HG03108 (cell line): ENCODE data around the gene PACSIN1.

Source experiments
- ATAC-seq: cut with Tn5 transposase; IDR thresholded peaks from one replicate; pipeline ENCODE4 v1.9.1; 2021; ENCODE audit warnings: moderate library complexity; ENCODE audit not compliant: unreplicated experiment

The PACSIN1 gene, protein sequence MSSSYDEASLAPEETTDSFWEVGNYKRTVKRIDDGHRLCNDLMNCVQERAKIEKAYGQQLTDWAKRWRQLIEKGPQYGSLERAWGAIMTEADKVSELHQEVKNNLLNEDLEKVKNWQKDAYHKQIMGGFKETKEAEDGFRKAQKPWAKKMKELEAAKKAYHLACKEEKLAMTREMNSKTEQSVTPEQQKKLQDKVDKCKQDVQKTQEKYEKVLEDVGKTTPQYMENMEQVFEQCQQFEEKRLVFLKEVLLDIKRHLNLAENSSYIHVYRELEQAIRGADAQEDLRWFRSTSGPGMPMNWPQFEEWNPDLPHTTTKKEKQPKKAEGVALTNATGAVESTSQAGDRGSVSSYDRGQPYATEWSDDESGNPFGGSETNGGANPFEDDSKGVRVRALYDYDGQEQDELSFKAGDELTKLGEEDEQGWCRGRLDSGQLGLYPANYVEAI

DNA sequence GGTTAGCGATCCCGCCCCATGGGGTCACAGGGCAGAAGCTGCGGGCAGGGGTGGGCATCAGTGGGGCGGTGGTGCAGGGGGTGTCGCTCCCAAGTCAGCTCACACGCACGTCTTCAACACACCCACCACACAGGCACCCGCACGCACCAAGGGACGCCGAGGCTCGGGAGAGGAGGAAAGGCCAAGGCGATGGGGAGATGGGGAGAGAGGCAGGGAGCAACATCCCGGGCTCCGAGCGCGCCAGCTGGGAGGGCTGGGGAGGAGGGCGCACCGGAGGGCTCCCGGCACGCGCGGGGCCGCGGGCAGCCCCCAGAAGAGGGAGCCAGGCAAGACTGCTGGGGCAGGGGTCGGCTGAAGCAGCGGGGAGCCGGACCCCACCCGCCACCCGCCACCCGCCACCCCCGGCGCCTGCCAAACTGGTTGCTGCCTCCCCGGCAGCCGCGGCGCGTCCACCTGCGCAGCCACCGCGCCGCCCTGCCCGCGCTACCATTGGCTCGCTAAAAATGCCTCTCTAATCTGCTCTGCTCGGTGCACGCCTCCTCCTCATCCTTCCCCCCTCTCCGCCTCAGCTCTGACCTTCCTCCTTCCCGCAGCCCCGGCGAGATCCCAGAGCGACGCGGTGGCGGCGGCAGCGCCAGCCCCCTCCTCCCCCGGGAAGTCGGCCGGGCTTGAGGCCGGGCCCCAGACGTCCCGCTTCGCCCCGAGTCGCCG, at the start of gene PACSIN1:
Gene PACSIN1, plus strand, starts transcription at position 546 of the 711 bp plus-strand sequence. CDS start 60,230 bp downstream, outside the sequence.
- no peak for ATAC-seq

DNA sequence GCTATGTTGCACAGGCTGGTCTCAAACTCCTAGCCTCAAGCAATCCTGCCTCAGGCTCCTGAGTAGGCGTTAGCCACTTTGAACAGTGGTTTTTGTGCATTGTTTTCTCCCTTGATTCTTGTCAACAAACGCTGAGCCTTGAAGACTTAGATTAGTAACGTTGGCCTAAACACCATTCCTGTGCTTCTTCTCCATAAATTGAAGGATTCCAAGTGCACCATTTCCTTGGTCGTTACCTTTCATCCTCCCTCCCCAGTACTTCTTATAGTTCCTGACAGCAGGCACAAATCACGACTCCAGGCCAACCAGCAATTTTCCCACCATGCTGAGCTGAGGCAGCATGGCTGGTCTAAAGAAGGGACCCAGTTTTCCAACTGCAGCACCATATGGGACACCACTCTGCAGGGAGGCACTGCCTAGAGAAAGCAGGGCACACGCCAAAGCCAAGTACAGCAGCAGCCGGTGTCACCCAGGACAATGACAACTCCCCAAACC, 49.0 kb upstream of the PACSIN1 start:
- no peak for ATAC-seq

DNA sequence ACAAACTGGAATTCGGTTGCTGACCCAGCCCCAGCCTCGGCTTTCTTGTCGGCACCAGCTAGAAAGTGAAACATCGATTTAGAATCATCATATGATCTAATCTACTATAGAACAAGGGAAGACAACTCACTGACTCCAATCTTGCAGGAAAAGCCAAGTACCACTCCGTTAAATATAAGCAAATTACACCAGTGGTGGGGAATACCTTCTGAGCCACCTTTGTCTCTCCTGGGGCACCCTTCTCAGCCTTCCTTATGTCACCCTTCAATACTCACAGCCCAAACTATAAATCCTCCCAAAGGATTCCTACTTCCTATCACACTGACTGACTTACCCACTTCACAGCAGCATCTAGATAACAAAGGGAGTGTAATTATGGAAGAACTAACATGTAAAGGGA, 47.5 kb upstream of the PACSIN1 start:
- no peak for ATAC-seq

DNA sequence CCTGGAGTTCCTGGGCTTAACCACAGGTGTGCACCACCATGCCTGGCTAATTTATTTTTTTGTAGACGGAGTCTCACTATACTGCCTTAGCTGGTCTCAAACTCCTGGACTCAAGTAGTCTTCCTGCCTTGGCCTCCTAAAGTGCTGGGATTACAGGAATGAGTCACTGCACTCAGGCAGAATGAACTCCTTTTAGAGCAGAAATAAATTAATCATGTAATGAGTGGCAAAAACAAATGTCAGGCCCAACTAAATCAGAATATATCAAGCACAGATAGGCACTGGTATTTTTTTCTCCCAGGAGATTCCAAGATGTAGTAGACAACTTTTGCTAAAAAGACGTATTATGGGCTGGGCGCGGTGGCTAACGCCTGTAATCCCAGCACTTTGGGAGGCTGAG, 42.6 kb upstream of the PACSIN1 start:
- ATAC-seq, result no peak

DNA sequence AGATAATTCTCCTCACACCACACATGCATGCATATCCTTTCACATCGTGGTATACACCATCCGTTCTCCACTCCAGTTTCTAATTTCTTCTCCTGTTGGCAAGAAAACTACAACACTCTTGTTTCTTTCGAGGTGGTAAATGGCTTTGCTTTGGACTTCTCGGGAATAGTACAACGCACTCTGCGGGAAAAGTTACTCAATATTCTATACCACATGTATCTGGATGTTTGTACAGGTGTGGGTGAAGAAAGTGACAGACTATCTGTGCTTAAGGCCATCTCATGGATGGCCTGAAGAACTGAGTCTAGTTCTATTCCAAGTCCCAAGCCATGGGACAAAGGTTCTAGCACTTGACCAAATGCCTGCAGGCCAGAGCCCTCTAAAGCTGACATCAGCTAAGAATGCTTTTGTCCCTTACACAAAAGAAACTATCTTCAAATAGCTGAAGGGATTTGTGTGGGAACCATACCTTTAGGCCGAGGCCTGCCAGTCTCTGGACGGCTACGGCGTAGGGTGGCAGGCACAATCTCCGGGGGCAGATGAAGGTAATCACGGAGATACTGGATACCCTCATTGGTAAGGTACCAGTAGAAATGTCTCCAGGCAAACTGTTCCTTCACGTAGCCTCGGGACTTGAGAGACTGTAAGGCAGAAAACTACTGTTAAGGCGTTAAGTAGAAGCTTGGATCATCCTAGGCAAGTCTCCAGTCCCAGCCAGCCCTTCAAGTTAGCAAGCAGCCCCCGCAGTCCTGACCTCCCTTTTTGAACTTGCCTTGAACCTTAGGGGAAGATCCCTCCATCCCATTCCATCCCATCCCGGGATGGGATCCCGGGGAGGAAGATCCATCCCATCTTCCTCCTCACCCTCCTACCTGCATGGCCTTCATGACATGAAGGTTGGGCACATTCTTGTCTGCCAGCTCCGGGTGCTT, 41.4 kb upstream of the PACSIN1 start:
- ATAC-seq, result no peak

DNA sequence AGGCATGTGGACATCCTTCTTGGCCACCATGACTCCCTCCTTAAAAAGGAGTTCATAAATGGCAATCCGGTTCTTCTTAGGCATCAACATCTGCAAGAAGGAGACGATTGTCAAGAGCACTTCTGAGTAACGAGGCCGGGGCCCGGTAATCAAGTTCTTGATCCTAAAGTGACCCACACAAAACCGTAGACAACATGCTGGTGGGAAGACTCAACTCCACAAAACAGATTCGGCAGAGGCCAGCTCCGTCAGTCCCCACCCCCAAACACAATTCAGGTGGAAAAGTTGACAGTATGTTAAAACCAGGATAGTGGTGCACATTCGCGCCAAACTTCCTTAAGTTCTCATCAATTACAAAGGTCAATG, 40.8 kb upstream of the PACSIN1 start:
- no peak for ATAC-seq

DNA sequence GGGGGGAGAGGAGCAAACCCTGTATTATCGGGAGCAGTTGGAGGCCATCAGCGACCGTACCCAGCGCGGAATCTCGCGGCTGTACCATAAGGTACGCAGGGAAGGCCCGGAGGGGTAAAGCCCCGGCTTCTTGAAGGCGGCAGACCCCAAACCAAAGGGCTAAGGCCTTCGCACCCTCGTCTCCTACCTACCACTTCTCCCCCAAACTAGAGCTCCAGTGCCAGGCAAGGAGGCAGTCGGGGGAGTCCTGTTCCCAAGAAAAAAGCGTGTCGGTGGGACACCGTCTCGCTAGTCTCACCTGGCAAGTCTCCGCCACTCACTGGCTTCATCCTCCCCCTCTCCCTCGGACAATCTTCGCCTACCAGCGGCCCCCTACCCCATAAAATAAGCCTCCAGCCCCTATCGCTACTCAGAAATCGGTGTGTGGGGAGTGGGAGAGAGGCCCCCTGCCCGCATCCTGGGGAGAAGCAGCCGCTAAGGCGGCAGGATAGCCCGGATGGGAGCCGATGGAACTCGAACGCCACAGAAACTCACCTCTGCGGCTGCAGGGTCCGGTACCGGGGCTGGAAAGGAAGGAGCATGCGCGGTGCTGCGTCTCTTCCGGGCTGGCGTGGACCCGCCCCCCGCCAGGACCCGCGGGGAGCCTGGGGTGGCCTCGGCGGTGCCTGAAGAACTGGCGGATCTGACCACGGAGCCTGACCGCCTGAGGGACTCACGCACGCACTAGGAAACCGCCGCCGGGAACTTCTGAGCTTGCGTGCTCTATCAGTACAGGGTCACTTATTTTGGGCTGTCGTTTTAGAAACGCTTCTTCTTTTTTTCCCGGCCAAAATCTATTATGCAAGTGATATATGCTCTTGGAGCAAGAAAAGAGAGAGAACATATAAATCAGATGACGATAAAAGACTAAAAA, 40.1 kb upstream of the PACSIN1 start, which contains the start of gene RPS10:
Gene RPS10, minus strand, starts transcription at position 572 of the 913 bp plus-strand sequence. CDS start 848 bp downstream, outside the sequence.
- ATAC-seq, result peak; percentile 75

DNA sequence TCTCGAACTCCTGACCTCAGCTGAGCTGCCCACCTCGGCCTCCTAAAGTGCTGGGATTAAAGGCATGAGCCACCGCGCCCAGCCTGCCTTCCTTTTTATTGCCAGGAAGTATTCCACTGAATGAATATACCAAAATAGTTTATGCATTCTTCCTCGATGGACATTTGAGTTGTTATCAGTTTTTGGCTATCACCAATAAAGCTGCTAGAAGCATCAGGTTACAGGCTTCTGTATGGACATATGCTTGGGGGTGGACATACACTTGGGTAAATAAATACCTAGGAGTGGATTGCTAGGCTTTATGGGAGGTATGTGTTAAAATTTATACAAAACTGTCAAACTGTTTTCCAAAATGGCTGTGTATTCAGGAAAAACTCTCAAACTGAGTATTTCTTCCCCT, 30.0 kb upstream of the PACSIN1 start:
- ATAC-seq, result no peak

DNA sequence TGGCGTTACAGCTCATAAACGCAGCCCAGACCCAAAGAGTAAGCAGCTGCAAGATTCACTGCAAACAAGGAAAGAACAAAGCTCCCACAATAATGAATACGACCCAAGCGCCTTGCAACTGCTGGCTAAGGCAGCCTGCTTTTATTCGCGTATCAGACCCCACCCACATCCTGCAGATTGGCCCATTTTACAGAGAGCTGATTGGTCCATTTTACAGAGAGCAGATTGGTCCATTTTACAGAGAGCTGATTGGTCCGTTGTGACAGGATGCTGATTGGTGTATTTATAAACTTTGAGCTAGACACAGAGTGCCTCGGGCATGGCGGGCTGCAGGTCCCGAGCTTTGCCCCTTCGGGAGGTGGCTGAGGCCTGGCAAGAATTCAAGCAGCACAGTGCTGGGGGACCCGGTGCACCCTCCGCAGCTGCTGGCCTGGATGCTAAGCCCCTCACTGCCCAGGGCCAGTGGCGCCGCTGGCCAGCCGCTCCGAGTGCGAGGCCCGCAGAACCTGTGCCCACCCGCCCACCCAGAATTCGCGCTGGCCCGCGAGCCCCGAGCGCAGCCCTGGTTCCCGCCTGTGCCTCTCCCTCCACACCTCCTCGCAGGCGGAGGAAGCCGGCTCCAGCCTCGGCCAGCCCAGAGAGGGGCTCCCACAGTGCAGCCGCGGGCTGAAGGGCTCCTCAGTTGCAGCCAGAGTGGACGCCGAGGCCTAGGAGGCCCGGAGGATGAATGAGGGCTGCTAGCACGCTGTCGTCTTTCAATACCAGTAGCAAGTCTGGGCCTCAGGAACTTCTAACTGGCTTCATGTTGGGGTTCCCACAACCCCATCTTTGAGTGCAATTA, 28.9 kb upstream of the PACSIN1 start:
- ATAC-seq, result no peak

DNA sequence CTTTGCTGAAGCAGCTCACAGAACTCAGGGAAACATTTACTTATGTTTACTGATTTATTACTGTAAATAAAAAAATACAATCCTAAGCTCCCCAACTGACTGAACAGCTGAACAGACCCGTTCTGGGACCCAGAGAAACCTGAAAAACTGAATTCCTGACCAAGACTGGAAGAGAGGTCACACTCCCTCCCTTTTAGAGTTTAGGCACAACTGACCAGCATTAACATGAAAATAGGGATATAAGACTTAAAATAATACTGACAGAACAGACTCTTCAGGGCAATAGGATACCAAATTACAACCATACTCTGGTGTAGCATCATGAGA, 28.3 kb upstream of the PACSIN1 start:
- no peak for ATAC-seq

DNA sequence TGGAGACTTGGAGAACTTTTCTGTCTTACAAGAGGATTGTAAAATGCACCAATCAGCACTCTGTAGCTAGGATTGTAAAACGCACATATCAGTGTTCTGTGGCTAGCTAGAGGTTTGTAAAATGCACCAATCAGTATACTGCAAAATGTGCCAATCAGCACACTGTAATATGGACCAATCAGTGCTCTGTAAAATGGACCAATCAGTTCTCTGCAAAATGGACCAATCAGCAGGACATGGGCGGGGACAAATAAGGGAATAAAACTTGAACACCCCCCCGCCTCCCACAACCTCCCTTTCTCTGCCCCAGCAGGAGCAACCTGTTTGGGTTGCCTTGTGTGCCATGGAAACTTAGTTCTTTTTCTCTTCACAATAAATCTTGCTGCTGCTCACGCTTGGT, 27.2 kb upstream of the PACSIN1 start:
- ATAC-seq, result no peak

DNA sequence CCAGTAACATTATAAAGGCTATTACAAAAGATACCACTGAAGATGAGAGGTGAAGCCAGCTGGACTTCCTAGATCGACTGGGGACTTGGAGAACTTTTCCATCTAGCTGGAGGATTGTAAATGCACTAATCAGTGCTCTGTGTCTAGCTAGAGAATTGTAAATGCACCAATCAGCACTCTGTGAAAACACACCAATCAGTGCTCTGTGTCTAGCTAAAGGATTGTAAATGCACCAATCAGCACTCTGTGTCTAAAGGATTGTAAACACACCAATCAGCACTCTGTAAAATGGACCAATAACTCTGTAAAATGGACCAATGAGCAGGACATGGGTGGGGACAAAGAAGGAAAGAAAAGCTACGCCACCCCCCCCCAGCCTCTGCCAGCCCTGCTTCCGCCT, 26.4 kb upstream of the PACSIN1 start:
- ATAC-seq, result no peak

DNA sequence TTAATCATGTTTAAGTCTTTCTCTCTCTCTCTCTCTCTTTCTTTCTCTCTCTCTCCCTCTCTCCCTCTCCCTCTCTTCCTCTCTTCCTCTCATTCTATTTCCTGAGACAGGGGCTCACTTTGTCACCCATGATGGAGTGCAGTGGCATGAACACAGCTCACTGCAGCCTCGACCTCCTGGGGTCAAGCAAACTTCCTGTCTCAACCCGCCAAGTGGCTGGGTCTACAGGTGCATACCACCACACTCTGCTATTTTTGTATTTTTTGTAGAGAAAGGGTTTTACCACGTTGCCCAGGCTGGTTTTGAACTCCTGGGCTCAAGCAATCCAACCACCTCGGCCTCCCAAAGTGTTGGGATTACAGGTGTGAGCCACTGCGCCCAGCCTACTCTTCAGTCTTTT, 24.4 kb upstream of the PACSIN1 start:
- ATAC-seq, result no peak

DNA sequence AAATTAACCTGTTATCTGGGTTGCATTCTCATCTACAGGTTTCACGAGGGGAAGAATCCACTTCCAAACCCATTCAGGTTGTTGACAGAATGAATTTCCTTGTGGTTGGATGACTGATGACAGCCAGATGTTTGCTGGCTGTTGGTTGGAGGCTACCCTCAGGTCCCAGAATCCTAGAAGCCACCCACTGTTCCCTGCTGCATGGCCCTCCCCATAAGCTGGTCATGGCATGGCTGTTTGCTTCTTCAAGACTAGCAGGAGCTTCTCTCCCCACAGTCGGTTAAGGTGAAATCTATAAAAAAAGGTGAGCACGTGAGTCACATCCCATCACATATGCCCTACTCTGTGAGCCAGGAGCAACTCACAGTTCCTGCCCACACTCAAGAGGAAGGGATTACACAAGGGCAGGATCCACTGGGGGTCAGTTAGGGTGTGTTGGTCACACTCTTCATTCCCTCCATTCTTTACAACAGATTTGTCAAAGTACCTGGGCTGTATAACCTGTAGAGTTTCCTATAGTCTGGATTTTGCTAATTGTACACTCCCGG, 20.5 kb upstream of the PACSIN1 start:
- no peak for ATAC-seq

DNA sequence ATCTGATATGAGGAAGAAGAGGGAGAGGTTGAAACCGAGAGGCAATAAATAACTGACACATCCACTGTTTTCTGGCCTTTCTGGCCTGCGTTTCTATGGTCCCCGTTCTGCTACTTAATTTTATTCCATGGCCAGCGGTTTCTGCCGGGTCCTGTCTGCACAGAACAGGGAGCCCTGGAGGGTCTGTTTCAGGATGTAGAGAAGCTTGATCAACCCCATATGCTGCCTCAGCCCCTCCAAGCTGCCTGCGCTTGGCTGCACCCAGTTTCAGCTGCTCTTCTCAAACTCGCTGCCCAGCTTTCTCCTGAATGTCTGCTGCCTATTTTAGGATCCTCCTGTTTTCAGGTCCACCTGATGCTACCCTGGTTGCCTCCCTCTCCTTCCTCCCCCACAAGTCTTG, 18.5 kb upstream of the PACSIN1 start:
- ATAC-seq, result no peak

DNA sequence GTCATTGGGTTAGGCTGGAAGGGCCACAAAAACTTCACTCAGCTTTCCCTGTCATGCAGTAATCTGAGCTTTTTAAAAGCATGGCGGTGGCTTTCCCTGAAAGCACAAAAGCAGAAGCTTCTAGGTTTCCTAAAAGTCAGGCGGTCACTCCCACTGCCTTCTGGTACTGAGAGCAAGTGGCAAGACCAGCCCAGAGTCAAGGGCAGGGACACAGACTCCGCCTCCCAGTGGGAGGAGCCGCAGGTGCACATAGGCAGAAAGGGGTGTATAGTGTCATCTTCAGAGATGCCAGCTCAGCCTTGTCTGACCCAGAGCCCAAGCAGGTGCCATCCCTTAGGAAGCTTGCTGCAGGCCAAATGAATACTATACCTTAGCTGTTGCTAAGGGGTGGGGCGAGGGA, 18.0 kb upstream of the PACSIN1 start:
- no peak for ATAC-seq

DNA sequence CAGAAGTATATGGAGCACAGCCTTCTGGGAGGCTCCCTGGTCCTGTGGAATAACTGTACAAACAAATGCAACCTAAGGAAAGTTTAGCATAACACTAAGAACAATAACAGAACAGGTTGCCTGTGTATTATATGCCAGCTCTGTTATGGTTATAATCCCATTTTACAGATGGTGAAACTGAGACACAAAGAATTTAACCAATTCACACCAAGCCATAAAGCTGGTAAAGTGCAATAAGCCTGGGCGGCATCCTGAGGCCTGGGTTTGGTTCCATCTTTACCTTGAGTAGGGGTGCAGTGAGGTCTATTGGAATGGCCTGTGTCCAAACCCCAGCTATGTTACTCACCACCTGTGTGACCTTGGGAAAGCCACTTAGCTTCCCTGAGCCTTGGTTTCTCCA, 14.7 kb upstream of the PACSIN1 start:
- no peak for ATAC-seq

DNA sequence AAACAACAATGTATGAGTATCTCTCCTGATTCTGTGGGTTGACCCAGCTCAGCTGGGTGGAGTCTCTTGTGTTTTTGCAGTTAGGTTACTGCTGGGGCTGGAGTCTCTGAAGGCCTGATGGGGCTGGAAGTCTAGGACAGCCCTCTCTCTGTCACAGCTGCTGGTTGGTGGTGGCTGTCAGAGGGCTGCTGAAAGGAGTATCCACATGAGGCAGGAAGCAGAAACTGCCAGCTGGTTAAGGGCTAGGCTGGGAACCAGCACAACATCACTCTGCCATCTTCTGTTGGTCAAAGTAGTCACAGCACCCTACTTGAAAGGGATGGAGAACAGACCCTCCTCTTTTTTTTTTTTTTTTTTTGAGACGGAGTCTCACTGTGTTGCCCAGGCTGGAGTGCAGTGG, 10.0 kb upstream of the PACSIN1 start:
- no peak for ATAC-seq

DNA sequence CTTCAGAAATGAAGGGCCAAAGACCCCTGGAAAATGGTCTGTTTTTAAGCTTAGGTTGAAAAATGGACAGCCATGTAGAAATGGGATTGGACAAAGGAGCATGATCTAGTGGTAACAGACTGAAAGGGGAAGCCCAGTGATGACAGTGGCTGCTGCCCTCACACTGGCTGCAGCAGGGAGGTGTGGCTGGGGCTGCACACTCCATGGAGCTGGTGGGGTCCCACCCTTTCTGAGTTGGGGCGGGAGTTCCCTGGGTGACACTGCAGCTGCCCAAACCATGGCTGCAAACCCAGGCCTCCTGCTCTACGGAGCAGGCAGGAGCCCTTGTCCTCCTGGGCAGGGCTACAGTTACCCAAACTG, 8.5 kb upstream of the PACSIN1 start:
- ATAC-seq, result no peak
